Neural progenitor cell (in vitro differentiated cells): ENCODE results near the gene CTNNBIP1. TPM values are rescaled to one million over a fixed set of nuclear protein-coding genes. Genes with fewer than 3 reads are reported as not detected.

Experiments
- DNase-seq: peaks from one replicate; pipeline ENCODE4 v3.0.0-alpha.2; 2016; ENCODE audit warnings: low spot score
- H2AFZ ChIP-seq: fragments of 200-600 bp; sonication (generic); replicated peaks from 2 replicates; pipeline ENCODE4 v1.6.1; 2016; ENCODE audit warnings: antibody characterized with exemption
- H3F3A ChIP-seq: fragments of 200-600 bp; sonication (generic); 2 replicates; pipeline ENCODE4 v1.6.1; 2016; ENCODE audit warnings: antibody characterized with exemption, low read depth
- H3K27ac ChIP-seq: fragments of 200-600 bp; sonication (generic); 2 replicates; pipeline ENCODE4 v1.5.1; 2016; ENCODE audit warnings: mild to moderate bottlenecking
- H3K27me3 ChIP-seq: fragments of 200-600 bp; sonication (generic); 2 replicates; pipeline ENCODE4 v1.6.1; 2016; ENCODE audit warnings: mild to moderate bottlenecking, moderate library complexity
- H3K36me3 ChIP-seq: fragments of 200-600 bp; sonication (generic); 2 replicates; pipeline ENCODE4 v1.5.1; 2016
- H3K4me1 ChIP-seq: fragments of 200-600 bp; sonication (generic); 2 replicates; pipeline ENCODE4 v1.6.1; 2016; ENCODE audit warnings: mixed run types
- H3K4me2 ChIP-seq: fragments of 200-600 bp; sonication (generic); 2 replicates; pipeline ENCODE4 v1.6.1; 2016
- H3K4me3 ChIP-seq: fragments of 200-600 bp; sonication (generic); 2 replicates; pipeline ENCODE4 v1.5.1; 2016
- H3K79me2 ChIP-seq: fragments of 200-600 bp; sonication (generic); 2 replicates; pipeline ENCODE4 v1.6.1; 2016; ENCODE audit warnings: low read depth
- H3K9ac ChIP-seq: fragments of 200-600 bp; sonication (generic); 2 replicates; pipeline ENCODE4 v1.6.1; 2016
- H3K9me3 ChIP-seq: fragments of 200-600 bp; sonication (generic); 2 replicates; pipeline ENCODE4 v1.5.1; 2016; ENCODE audit warnings: low read depth
- H4K20me1 ChIP-seq: fragments of 200-600 bp; sonication (generic); 2 replicates; pipeline ENCODE4 v1.6.1; 2016; ENCODE audit warnings: low read depth
- H3K27ac Mint-ChIP-seq: 3 replicates; pipeline ENCODE4 v1.8.0; 2021; ENCODE audit warnings: mixed read lengths
- H3K27me3 Mint-ChIP-seq: 2 replicates; pipeline ENCODE4 v1.8.0; 2022; ENCODE audit warnings: low read depth, mild to moderate bottlenecking, inconsistent platforms, moderate library complexity, mixed read lengths; ENCODE audit not compliant: insufficient read depth
- H3K36me3 Mint-ChIP-seq: 3 replicates; pipeline ENCODE4 v1.8.0; 2021; ENCODE audit warnings: mixed read lengths
- H3K4me1 Mint-ChIP-seq: 3 replicates; pipeline ENCODE4 v1.8.0; 2021; ENCODE audit warnings: mixed read lengths
- H3K4me3 Mint-ChIP-seq: 3 replicates; pipeline ENCODE4 v1.8.0; 2021; ENCODE audit warnings: mild to moderate bottlenecking, moderate library complexity, mixed read lengths
- H3K9me3 Mint-ChIP-seq: 3 replicates; pipeline ENCODE4 v1.8.0; 2020; ENCODE audit warnings: mixed read lengths
- EZH2 ChIP-seq: fragments of 200-600 bp; sonication (generic); IDR thresholded peaks from 2 replicates; pipeline ENCODE4 v1.6.1; 2017; ENCODE audit warnings: antibody characterized with exemption, mild to moderate bottlenecking, moderate library complexity
- EZH2phosphoT487 ChIP-seq: fragments of 200-600 bp; sonication (generic); IDR thresholded peaks from 2 replicates; pipeline ENCODE4 v1.6.1; 2017; ENCODE audit warnings: antibody characterized with exemption
- total RNA-seq: library from RNA; depleted of rRNA; stranded (reverse); fragments of >200 nt; gene quantifications from 2 replicates; pipeline ENCODE4 v1.2.3, GENCODE V29; 2015; ENCODE audit warnings: low replicate concordance
- TF ChIP-seq, protein P1 (sequence below): fragments of 200-600 bp; sonication (generic); IDR thresholded peaks from 2 replicates; pipeline ENCODE4 v1.5.1; 2017; ENCODE audit warnings: antibody characterized with exemption, mild to moderate bottlenecking

The CTNNBIP1 gene
- total RNA-seq, 1 donor from 2014 or later, result 68.8 TPM

DNA sequence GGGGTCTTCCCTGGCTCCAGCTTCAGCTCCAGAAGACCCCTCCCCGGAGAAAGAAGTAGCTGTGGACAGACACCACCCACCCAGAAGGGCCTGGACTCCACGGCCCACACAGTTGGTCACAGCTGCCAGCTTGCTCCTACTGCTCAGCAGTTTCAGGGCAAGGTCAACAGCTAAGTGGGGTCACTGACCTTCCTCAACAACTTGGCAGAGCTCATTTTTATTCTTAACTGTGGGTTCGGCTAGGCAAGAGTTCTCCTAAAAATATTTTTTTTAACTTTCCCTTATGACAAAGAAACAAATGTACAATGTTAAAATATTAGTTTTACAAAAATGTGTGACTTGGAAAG lies 41.9 kb downstream of the CTNNBIP1 start:
- no peaks in the 10 kb centered on the region for H3K36me3 ChIP-seq
- H3K4me3 Mint-ChIP-seq, result no peak overlapping the region

DNA sequence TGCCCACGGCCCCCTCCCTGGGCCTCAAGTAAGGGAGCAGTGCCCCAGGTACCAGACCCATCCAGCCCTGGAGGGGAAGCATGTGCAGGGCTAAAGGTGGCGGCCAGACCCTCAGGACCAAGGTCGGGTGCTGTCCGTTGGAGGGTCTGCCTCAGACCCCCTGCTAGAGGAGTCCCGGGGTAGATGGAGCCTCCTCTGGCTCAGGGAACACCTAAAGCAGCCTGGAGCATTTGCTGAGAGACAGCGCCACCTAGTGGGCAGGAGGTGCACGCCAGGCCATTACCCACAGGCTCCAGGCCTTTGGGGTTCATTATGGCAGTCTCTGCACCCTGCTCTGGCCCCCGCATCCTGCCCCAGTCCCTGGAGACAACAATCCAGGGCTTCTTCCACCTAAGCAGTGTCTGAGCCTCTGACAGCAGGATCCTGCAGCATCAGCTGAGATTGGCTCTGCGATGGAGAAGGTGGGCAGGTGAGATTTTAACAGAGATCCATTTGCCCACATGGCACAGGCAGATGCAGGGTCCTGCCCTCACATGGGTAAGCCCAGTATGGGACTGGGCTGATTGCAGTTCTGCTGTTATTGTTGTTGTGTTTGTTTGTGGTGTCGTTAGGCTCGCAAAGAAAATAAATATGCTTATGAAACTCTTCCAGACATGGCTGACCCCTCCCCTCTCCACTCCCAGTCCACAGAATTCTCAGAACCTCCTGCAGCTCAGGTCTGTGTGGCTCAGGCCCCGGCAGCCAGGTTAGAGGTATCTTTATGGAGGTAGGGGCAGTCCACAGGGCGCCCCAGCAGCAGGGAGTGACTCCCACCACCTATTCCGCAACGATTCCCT lies 42.4 kb downstream of the CTNNBIP1 start:
- no peaks in the 10 kb centered on the region for H3K36me3 Mint-ChIP-seq
- no peak overlapping the region for H3K9ac ChIP-seq
- no peak for TF ChIP-seq EZH2
- TF ChIP-seq, protein P1, sequence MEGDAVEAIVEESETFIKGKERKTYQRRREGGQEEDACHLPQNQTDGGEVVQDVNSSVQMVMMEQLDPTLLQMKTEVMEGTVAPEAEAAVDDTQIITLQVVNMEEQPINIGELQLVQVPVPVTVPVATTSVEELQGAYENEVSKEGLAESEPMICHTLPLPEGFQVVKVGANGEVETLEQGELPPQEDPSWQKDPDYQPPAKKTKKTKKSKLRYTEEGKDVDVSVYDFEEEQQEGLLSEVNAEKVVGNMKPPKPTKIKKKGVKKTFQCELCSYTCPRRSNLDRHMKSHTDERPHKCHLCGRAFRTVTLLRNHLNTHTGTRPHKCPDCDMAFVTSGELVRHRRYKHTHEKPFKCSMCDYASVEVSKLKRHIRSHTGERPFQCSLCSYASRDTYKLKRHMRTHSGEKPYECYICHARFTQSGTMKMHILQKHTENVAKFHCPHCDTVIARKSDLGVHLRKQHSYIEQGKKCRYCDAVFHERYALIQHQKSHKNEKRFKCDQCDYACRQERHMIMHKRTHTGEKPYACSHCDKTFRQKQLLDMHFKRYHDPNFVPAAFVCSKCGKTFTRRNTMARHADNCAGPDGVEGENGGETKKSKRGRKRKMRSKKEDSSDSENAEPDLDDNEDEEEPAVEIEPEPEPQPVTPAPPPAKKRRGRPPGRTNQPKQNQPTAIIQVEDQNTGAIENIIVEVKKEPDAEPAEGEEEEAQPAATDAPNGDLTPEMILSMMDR, result peak; percentile 97
- H2AFZ ChIP-seq, result no peak overlapping the region
- H3K27me3 ChIP-seq, result no peaks in the 10 kb centered on the region
- H3K4me3 Mint-ChIP-seq, result no peak overlapping the region
- no peaks in the 10 kb centered on the region for H3K4me1 ChIP-seq
- peaks cover 10% of the 10 kb centered on the region for H3F3A ChIP-seq
- no peak overlapping the region for H3K4me2 ChIP-seq
- H4K20me1 ChIP-seq, result peaks cover 10% of the 10 kb centered on the region
- DNase-seq, result peak; percentile 84
- no peaks in the 10 kb centered on the region for H3K79me2 ChIP-seq
- H3K27ac Mint-ChIP-seq, result no peak overlapping the region
- no peak overlapping the region for H3K27ac ChIP-seq
- H3K4me1 Mint-ChIP-seq, result peaks cover 4% of the 10 kb centered on the region
- H3K4me3 ChIP-seq, result no peak overlapping the region
- H3K9me3 Mint-ChIP-seq, result no peaks in the 10 kb centered on the region
- H3K27me3 Mint-ChIP-seq, result peaks cover 2% of the 10 kb centered on the region
- H3K9me3 ChIP-seq, result no peaks in the 10 kb centered on the region
- no peaks in the 10 kb centered on the region for H3K36me3 ChIP-seq

More for the DNA sequence above, 41.9 kb downstream of the CTNNBIP1 start:
- no peaks in the 10 kb centered on the region for H3K79me2 ChIP-seq
- H3K9me3 Mint-ChIP-seq, result no peaks in the 10 kb centered on the region
- no peaks in the 10 kb centered on the region for H3K27me3 ChIP-seq
- peaks cover 2% of the 10 kb centered on the region for H3K27me3 Mint-ChIP-seq
- TF ChIP-seq, protein P1, result no peak
- TF ChIP-seq EZH2 (no peak), EZH2phosphoT487 (no peak)
- H3K4me2 ChIP-seq, result no peak overlapping the region
- H3K4me1 Mint-ChIP-seq, result peaks cover under 1% of the 10 kb centered on the region
- H3K27ac Mint-ChIP-seq, result no peak overlapping the region
- H3K36me3 Mint-ChIP-seq, result no peaks in the 10 kb centered on the region
- peaks cover 10% of the 10 kb centered on the region for H3F3A ChIP-seq
- H3K4me3 ChIP-seq, result no peak overlapping the region
- no peaks in the 10 kb centered on the region for H3K4me1 ChIP-seq
- DNase-seq, result no peak
- H2AFZ ChIP-seq, result no peak overlapping the region
- no peaks in the 10 kb centered on the region for H3K9me3 ChIP-seq
- no peak overlapping the region for H3K27ac ChIP-seq
- H4K20me1 ChIP-seq, result peaks cover 10% of the 10 kb centered on the region
- H3K9ac ChIP-seq, result no peak overlapping the region

DNA sequence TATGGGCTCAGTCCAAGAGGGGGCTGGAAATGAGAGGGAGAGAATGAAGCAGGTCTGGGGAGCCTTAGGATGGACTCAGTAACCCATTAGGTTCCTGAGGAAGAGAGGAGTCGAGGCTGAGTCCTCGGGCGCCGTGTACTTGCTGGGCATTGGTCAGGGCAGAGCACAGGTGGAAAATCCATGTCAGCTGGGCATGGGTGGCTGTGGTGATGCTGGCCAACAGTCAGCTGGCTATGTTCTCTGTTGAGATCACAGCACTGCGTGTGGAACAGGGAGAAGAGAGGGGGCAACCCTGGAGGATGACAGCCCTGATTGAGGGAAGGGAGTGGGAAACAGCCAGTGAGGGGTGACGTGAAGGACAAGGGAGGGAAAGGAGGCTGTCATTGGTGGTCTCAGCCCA lies 43.2 kb downstream of the CTNNBIP1 start:
- H3K9ac ChIP-seq, result no peak overlapping the region
- no peaks in the 10 kb centered on the region for H3K4me1 ChIP-seq
- H3K79me2 ChIP-seq, result no peaks in the 10 kb centered on the region
- H3K27me3 ChIP-seq, result no peaks in the 10 kb centered on the region
- H3K9me3 ChIP-seq, result no peaks in the 10 kb centered on the region
- Mint-ChIP-seq H3K27ac (no peak overlapping the region), H3K36me3 (no peaks in the 10 kb centered on the region), H3K9me3 (no peaks in the 10 kb centered on the region), H3K4me1 (peaks cover 10% of the 10 kb centered on the region), H3K27me3 (peaks cover 2% of the 10 kb centered on the region), H3K4me3 (peak overlapping the region; percentile 7)
- no peak overlapping the region for H3K27ac ChIP-seq
- H3F3A ChIP-seq, result peaks cover 10% of the 10 kb centered on the region
- no peak for DNase-seq
- no peak overlapping the region for H3K4me3 ChIP-seq
- TF ChIP-seq EZH2phosphoT487 (no peak), EZH2 (no peak)
- TF ChIP-seq, protein P1, result no peak
- peaks cover 5% of the 10 kb centered on the region for H4K20me1 ChIP-seq
- no peaks in the 10 kb centered on the region for H3K36me3 ChIP-seq
- H2AFZ ChIP-seq, result no peak overlapping the region
- H3K4me2 ChIP-seq, result no peak overlapping the region
